Tibial artery (tissue), 4 donors: ENCODE results near the gene OR3A1.
"Not testable (repeated sequence)": the region's sequence is repeated elsewhere in the genome, so short reads cannot be mapped to it uniquely, and the experiment has no call there.

Experiments used
- DNase-seq, 2 donors: peaks; one replicate each; pipeline ENCODE4 v3.0.0-alpha.2; 2019
- H3K27ac ChIP-seq, 2 donors: fragments of 200-600 bp; sonication (generic) in 1 of 2; 1 replicate in 1 of 2; 2 replicates in 1 of 2; pipeline ENCODE4 v1.5.1; 2018 to 2019; ENCODE audit warnings: mild to moderate bottlenecking in 1 of 2
- H3K27me3 ChIP-seq, 2 donors: fragments of 200-600 bp; sonication (generic) in 1 of 2; one replicate each; pipeline versions ENCODE4 v1.5.1 to v1.6.0; 2016 to 2019
- H3K36me3 ChIP-seq, 3 donors: fragments of 200-600 bp; sonication (generic) in 2 of 3; one replicate each; pipeline ENCODE4 v1.5.1; 2016 to 2019; ENCODE audit warnings: mild to moderate bottlenecking in 2 of 3
- H3K4me1 ChIP-seq, 4 donors: fragments of 200-600 bp; sonication (generic) in 2 of 4; 1 replicate in 3 of 4; 2 replicates in 1 of 4; pipeline ENCODE4 v1.5.1; 2016 to 2019
- H3K4me3 ChIP-seq, 2 donors: fragments of 200-600 bp; sonication (generic) in 1 of 2; 1 replicate in 1 of 2; 2 replicates in 1 of 2; pipeline ENCODE4 v1.5.1; 2018 to 2019; ENCODE audit warnings: mild to moderate bottlenecking in 2 of 2
- H3K9me3 ChIP-seq, 3 donors: fragments of 200-600 bp; sonication (generic) in 1 of 3; one replicate each; pipeline ENCODE4 v1.5.1; 2016 to 2019
- CTCF ChIP-seq, 2 experiments: fragments of 200-600 bp in 1 of 2; fragments of 450-650 bp in 1 of 2; IDR thresholded peaks; one replicate each; pipeline ENCODE4 v1.5.1; 2017 to 2019; ENCODE audit warnings: antibody characterized with exemption in 2 of 2, mild to moderate bottlenecking in 1 of 2, moderate library complexity in 1 of 2
- intact Hi-C: fragments of 100-400 bp; cut with DNase I; formaldehyde crosslinking; loops from one replicate; pipeline ENCODE4 v1.15.0; 2023; ENCODE audit warnings: low total_unique reads

The OR3A1 gene

GRCh38 chr17:3298260-3298659 lies at the start of gene OR3A1:
Gene OR3A1, minus strand, starts transcription at chr17:3298360. Its CDS starts 5,778 bp downstream, at chr17:3292582.
- Histone ChIP-seq H3K27ac (no peak within 1 kb of the TSS), H3K36me3 (no peaks in the 10 kb centered on the region), H3K27me3 (no peaks in the 10 kb centered on the region), H3K9me3 (no peaks in the 10 kb centered on the region), H3K4me3 (no peak within 1 kb of the TSS), H3K4me1 (no peaks in the 10 kb centered on the region)
- no peak for DNase-seq
- intact Hi-C loops, result no loop called here
- no peak for TF ChIP-seq CTCF (IDR thresholded peaks at IDR 0.05)

GRCh38 chr17:3342782-3343181 lies 44.6 kb upstream of the OR3A1 start:
- H3K27ac ChIP-seq, H3K27me3 ChIP-seq, H3K4me3 ChIP-seq, DNase-seq, intact Hi-C loops, H3K4me1 ChIP-seq, H3K36me3 ChIP-seq: not testable (repeated sequence)
- peaks cover 0 to 14% (median 11%) of the 10 kb centered on the region in 3 donors for H3K9me3 ChIP-seq

- Histone ChIP-seq H3K27ac (no peak overlapping the region), H3K36me3 (no peaks in the 10 kb centered on the region), H3K4me1 (no peaks in the 10 kb centered on the region), H3K9me3 (no peaks in the 10 kb centered on the region), H3K4me3 (no peak overlapping the region), H3K27me3 (no peaks in the 10 kb centered on the region)
- intact Hi-C loops, result no loop called here
- no peak for TF ChIP-seq CTCF (IDR thresholded peaks at IDR 0.05)
- no peak for DNase-seq
Measured at GRCh38 chr17:3335876-3336275, 37.7 kb upstream of the OR3A1 start.

GRCh38 chr17:3318336-3318735 lies 20.2 kb upstream of the OR3A1 start:
- TF ChIP-seq CTCF (IDR thresholded peaks at IDR 0.05), result no peak
- DNase-seq, result no peak
- Histone ChIP-seq H3K9me3 (no peaks in the 10 kb centered on the region), H3K27me3 (no peaks in the 10 kb centered on the region), H3K36me3 (no peaks in the 10 kb centered on the region), H3K4me1 (no peaks in the 10 kb centered on the region), H3K4me3 (no peak overlapping the region), H3K27ac (no peak overlapping the region)
- intact Hi-C loops, result no loop called here

- DNase-seq, result no peak
- Histone ChIP-seq H3K9me3 (no peaks in the 10 kb centered on the region), H3K4me1 (no peaks in the 10 kb centered on the region), H3K4me3 (no peak overlapping the region), H3K27ac (no peak overlapping the region), H3K36me3 (no peaks in the 10 kb centered on the region), H3K27me3 (no peaks in the 10 kb centered on the region)
- intact Hi-C loops, result no loop called here
- no peak for TF ChIP-seq CTCF (IDR thresholded peaks at IDR 0.05)
Measured at GRCh38 chr17:3316836-3317235, 18.7 kb upstream of the OR3A1 start.

- no peak overlapping the region for H3K4me3 ChIP-seq
- no peaks in the 10 kb centered on the region for H3K4me1 ChIP-seq
- no peaks in the 10 kb centered on the region for H3K27me3 ChIP-seq
- intact Hi-C loops, result no loop called here
- TF ChIP-seq CTCF (IDR thresholded peaks at IDR 0.05), result no peak
- H3K27ac ChIP-seq, result no peak overlapping the region
- no peak for DNase-seq
- H3K9me3 ChIP-seq, result no peaks in the 10 kb centered on the region
- no peaks in the 10 kb centered on the region for H3K36me3 ChIP-seq
Measured at GRCh38 chr17:3308603-3309002, 10.4 kb upstream of the OR3A1 start.
